Mesendoderm (in vitro differentiated cells): ENCODE measurements around the gene ADPRH.

ENCODE experiments used
- DNase-seq: peaks from one replicate; pipeline ENCODE4 v3.0.0; 2013
- H2AK5ac ChIP-seq: 2 replicates; pipeline ENCODE4 v1.6.1; 2013; ENCODE audit warnings: low read length, inconsistent platforms
- H2BK120ac ChIP-seq: 2 replicates; pipeline ENCODE4 v1.6.1; 2013; ENCODE audit warnings: low read depth, mild to moderate bottlenecking, low read length, moderate library complexity, mixed read lengths
- H2BK15ac ChIP-seq: replicated peaks from 2 replicates; pipeline ENCODE4 v1.6.1; 2013; ENCODE audit warnings: low read depth, mild to moderate bottlenecking, moderate library complexity
- H2BK5ac ChIP-seq: 2 replicates; pipeline ENCODE4 v1.6.1; 2013; ENCODE audit warnings: low read length, inconsistent platforms
- H3K18ac ChIP-seq: 2 replicates; pipeline ENCODE4 v1.6.1; 2013; ENCODE audit warnings: mild to moderate bottlenecking, low read length, mixed read lengths
- H3K23ac ChIP-seq: one replicate; pipeline ENCODE4 v1.6.1; 2013; ENCODE audit warnings: low read length
- H3K27ac ChIP-seq: 2 replicates; pipeline ENCODE4 v1.5.1; 2013; ENCODE audit warnings: low read depth, mild to moderate bottlenecking, inconsistent platforms, low read length, moderate library complexity
- H3K27me3 ChIP-seq: 2 replicates; pipeline ENCODE4 v1.6.1; 2013; ENCODE audit warnings: low read length, control low read depth, mild to moderate bottlenecking, inconsistent platforms; ENCODE audit not compliant: insufficient read depth, poor library complexity
- H3K36me3 ChIP-seq: 2 replicates; pipeline ENCODE4 v1.6.1; 2013; ENCODE audit warnings: low read length, inconsistent platforms; ENCODE audit not compliant: control insufficient read depth, insufficient read depth
- H3K4ac ChIP-seq: one replicate; pipeline ENCODE4 v1.6.1; 2013; ENCODE audit warnings: low read depth, mild to moderate bottlenecking, low read length, moderate library complexity
- H3K4me1 ChIP-seq: 2 replicates; pipeline ENCODE4 v1.6.1; 2013; ENCODE audit warnings: low read depth, low read length, inconsistent platforms; ENCODE audit not compliant: control insufficient read depth
- H3K4me2 ChIP-seq: 2 replicates; pipeline ENCODE4 v1.6.1; 2013; ENCODE audit warnings: low read length
- H3K4me3 ChIP-seq: 2 replicates; pipeline ENCODE4 v1.5.1; 2013; ENCODE audit warnings: mild to moderate bottlenecking, low read length
- H3K56ac ChIP-seq: one replicate; pipeline ENCODE4 v1.6.1; 2013; ENCODE audit warnings: low read length
- H3K79me1 ChIP-seq: 2 replicates; pipeline ENCODE4 v1.6.1; 2013; ENCODE audit warnings: low read length, inconsistent platforms
- H3K79me2 ChIP-seq: 2 replicates; pipeline ENCODE4 v1.6.1; 2013; ENCODE audit warnings: mild to moderate bottlenecking, low read length; ENCODE audit not compliant: control insufficient read depth, insufficient read depth
- H3K9ac ChIP-seq: 2 replicates; pipeline ENCODE4 v1.6.1; 2013; ENCODE audit warnings: low read length, inconsistent platforms
- H4K5ac ChIP-seq: one replicate; pipeline ENCODE4 v1.6.1; 2013; ENCODE audit warnings: low read length
- H4K8ac ChIP-seq: one replicate; pipeline ENCODE4 v1.6.1; 2013; ENCODE audit warnings: low read depth, mild to moderate bottlenecking, control low read depth, low read length, moderate library complexity
- WGBS: extraction: QIAGEN DNeasy Blood & Tissue Kit; methylation state at CpG from one replicate; pipeline ENCODE4 v1.1.7; 2013; ENCODE audit warnings: low lambda C conversion rate, missing lambda C conversion rate; ENCODE audit not compliant: insufficient coverage; ENCODE audit errors: extremely low coverage; 5-methylcytosine and 5-hydroxymethylcytosine counted together

Gene ADPRH

GRCh38 chr3:119586733-119587172, 7.5 kb downstream of the ADPRH start:
- no peaks in the 10 kb centered on the region for H3K36me3 ChIP-seq
- H2BK15ac ChIP-seq: no peak overlapping the region
- no peak overlapping the region for H3K23ac ChIP-seq
- H4K8ac ChIP-seq: no peak overlapping the region
- no peak overlapping the region for H3K9ac ChIP-seq
- H3K4me3 ChIP-seq: no peak overlapping the region
- no CpG with 5 or more reads among the region's 3 CpGs for WGBS
- no peak overlapping the region for H4K5ac ChIP-seq
- no peak overlapping the region for H3K56ac ChIP-seq
- no peak overlapping the region for H2AK5ac ChIP-seq
- no peak overlapping the region for H2BK120ac ChIP-seq
- no peak overlapping the region for H3K18ac ChIP-seq
- no peaks in the 10 kb centered on the region for H3K4me1 ChIP-seq
- H3K27ac ChIP-seq: no peak overlapping the region
- no peaks in the 10 kb centered on the region for H3K79me2 ChIP-seq
- H3K27me3 ChIP-seq: no peaks in the 10 kb centered on the region
- no peak overlapping the region for H2BK5ac ChIP-seq
- no peaks in the 10 kb centered on the region for H3K79me1 ChIP-seq
- DNase-seq: no peak
- no peak overlapping the region for H3K4me2 ChIP-seq
- no peak overlapping the region for H3K4ac ChIP-seq

GRCh38 chr3:119588112-119588511, 8.8 kb downstream of the ADPRH start:
- peaks cover 4% of the 10 kb centered on the region for H3K4me1 ChIP-seq
- no peak overlapping the region for H4K8ac ChIP-seq
- no peak overlapping the region for H3K23ac ChIP-seq
- H3K4me2 ChIP-seq: no peak overlapping the region
- H2BK15ac ChIP-seq: no peak overlapping the region
- H3K4ac ChIP-seq: no peak overlapping the region
- H3K9ac ChIP-seq: no peak overlapping the region
- no peak overlapping the region for H2BK120ac ChIP-seq
- DNase-seq: no peak
- no peaks in the 10 kb centered on the region for H3K79me1 ChIP-seq
- no peaks in the 10 kb centered on the region for H3K79me2 ChIP-seq
- H3K56ac ChIP-seq: no peak overlapping the region
- H2BK5ac ChIP-seq: no peak overlapping the region
- no CpG with 5 or more reads among the region's 3 CpGs for WGBS
- no peak overlapping the region for H3K18ac ChIP-seq
- H2AK5ac ChIP-seq: no peak overlapping the region
- no peak overlapping the region for H3K4me3 ChIP-seq
- H3K36me3 ChIP-seq: no peaks in the 10 kb centered on the region
- H3K27me3 ChIP-seq: no peaks in the 10 kb centered on the region
- H4K5ac ChIP-seq: no peak overlapping the region
- H3K27ac ChIP-seq: no peak overlapping the region

GRCh38 chr3:119589102-119589773, 9.9 kb downstream of the ADPRH start:
- no peak overlapping the region for H3K23ac ChIP-seq
- no peak overlapping the region for H2BK120ac ChIP-seq
- H3K27me3 ChIP-seq: no peaks in the 10 kb centered on the region
- H2BK5ac ChIP-seq: no peak overlapping the region
- H2BK15ac ChIP-seq: no peak overlapping the region
- H3K18ac ChIP-seq: no peak overlapping the region
- H3K4me1 ChIP-seq: peaks cover 4% of the 10 kb centered on the region
- H4K8ac ChIP-seq: no peak overlapping the region
- H3K56ac ChIP-seq: no peak overlapping the region
- H3K4me2 ChIP-seq: no peak overlapping the region
- H3K9ac ChIP-seq: no peak overlapping the region
- H3K27ac ChIP-seq: no peak overlapping the region
- no CpG with 5 or more reads among the region's 6 CpGs for WGBS
- no peaks in the 10 kb centered on the region for H3K79me2 ChIP-seq
- H3K79me1 ChIP-seq: no peaks in the 10 kb centered on the region
- DNase-seq: no peak
- no peaks in the 10 kb centered on the region for H3K36me3 ChIP-seq
- H3K4ac ChIP-seq: no peak overlapping the region
- H4K5ac ChIP-seq: no peak overlapping the region
- H2AK5ac ChIP-seq: no peak overlapping the region
- no peak overlapping the region for H3K4me3 ChIP-seq

GRCh38 chr3:119590706-119591105, 11.4 kb downstream of the ADPRH start:
- H3K4ac ChIP-seq: no peak overlapping the region
- H2BK5ac ChIP-seq: no peak overlapping the region
- H3K79me2 ChIP-seq: no peaks in the 10 kb centered on the region
- no peaks in the 10 kb centered on the region for H3K36me3 ChIP-seq
- no peaks in the 10 kb centered on the region for H3K79me1 ChIP-seq
- H3K4me2 ChIP-seq: no peak overlapping the region
- no peak overlapping the region for H3K23ac ChIP-seq
- no peak overlapping the region for H4K5ac ChIP-seq
- H4K8ac ChIP-seq: no peak overlapping the region
- no peak overlapping the region for H2BK120ac ChIP-seq
- no peak overlapping the region for H3K18ac ChIP-seq
- peaks cover 4% of the 10 kb centered on the region for H3K4me1 ChIP-seq
- DNase-seq: no peak
- no peak overlapping the region for H3K4me3 ChIP-seq
- no peak overlapping the region for H3K27ac ChIP-seq
- no peaks in the 10 kb centered on the region for H3K27me3 ChIP-seq
- H3K56ac ChIP-seq: no peak overlapping the region
- H2AK5ac ChIP-seq: no peak overlapping the region
- H3K9ac ChIP-seq: no peak overlapping the region
- WGBS: no CpG with 5 or more reads among the region's 1 CpG
- H2BK15ac ChIP-seq: no peak overlapping the region

- Histone ChIP-seq H3K56ac (no peak overlapping the region), H3K9ac (no peak overlapping the region), H2BK15ac (no peak overlapping the region), H3K36me3 (no peaks in the 10 kb centered on the region), H3K27me3 (no peaks in the 10 kb centered on the region), H3K4me2 (no peak overlapping the region), H4K5ac (no peak overlapping the region), H3K27ac (no peak overlapping the region), H3K23ac (no peak overlapping the region), H2BK5ac (no peak overlapping the region), H3K18ac (no peak overlapping the region), H2BK120ac (no peak overlapping the region), H3K79me1 (no peaks in the 10 kb centered on the region), H3K79me2 (no peaks in the 10 kb centered on the region), H3K4me3 (no peak overlapping the region), H3K4ac (no peak overlapping the region), H2AK5ac (no peak overlapping the region), H3K4me1 (peaks cover 4% of the 10 kb centered on the region), H4K8ac (no peak overlapping the region)
- WGBS: no CpG with 5 or more reads among the region's 1 CpG
- DNase-seq: no peak
Observed at GRCh38 chr3:119592861-119593260, 13.6 kb downstream of the ADPRH start.

GRCh38 chr3:119594066-119594465, 14.8 kb downstream of the ADPRH start:
- H2BK120ac ChIP-seq: no peak overlapping the region
- H4K5ac ChIP-seq: no peak overlapping the region
- peaks cover 4% of the 10 kb centered on the region for H3K4me1 ChIP-seq
- H3K79me2 ChIP-seq: no peaks in the 10 kb centered on the region
- no peak overlapping the region for H3K9ac ChIP-seq
- no peak overlapping the region for H3K4me2 ChIP-seq
- H3K27ac ChIP-seq: no peak overlapping the region
- no peaks in the 10 kb centered on the region for H3K36me3 ChIP-seq
- no peak overlapping the region for H2AK5ac ChIP-seq
- no peak overlapping the region for H4K8ac ChIP-seq
- no peak overlapping the region for H3K56ac ChIP-seq
- H3K18ac ChIP-seq: no peak overlapping the region
- no peak overlapping the region for H2BK5ac ChIP-seq
- H3K4me3 ChIP-seq: no peak overlapping the region
- no peaks in the 10 kb centered on the region for H3K79me1 ChIP-seq
- H3K27me3 ChIP-seq: no peaks in the 10 kb centered on the region
- WGBS: no CpG with 5 or more reads among the region's 5 CpGs
- H3K4ac ChIP-seq: no peak overlapping the region
- no peak overlapping the region for H3K23ac ChIP-seq
- DNase-seq: no peak
- no peak overlapping the region for H2BK15ac ChIP-seq
